ENCODE results near the gene GJB2. TPM values are rescaled to one million over a fixed set of nuclear protein-coding genes. Genes with fewer than 3 reads are reported as not detected.

Gene GJB2
- total RNA-seq = 6.4 TPM

- intact Hi-C loops (cut with DNase I) = loop anchor here (10.0 kb wide), 1 partner anchor 292 kb away; no protein-coding TSS in a partner anchor
- ATAC-seq (peak; percentile 29), DNase-seq (ENCODE audit: low spot score) (no peak)
Measured at GRCh38 chr13:20192836-20193161, at the start of gene GJB2. Gene GJB2, minus strand, starts transcription at chr13:20192938. Its CDS starts 3,357 bp downstream, at chr13:20189581.

- intact Hi-C loops (cut with DNase I) = no loop called here
- DNase-seq (ENCODE audit: low spot score) (no peak), ATAC-seq (no peak)
Measured at GRCh38 chr13:20241593-20241992, 48.9 kb upstream of the GJB2 start.

GRCh38 chr13:20239748-20240147, 47.0 kb upstream of the GJB2 start:
- intact Hi-C loops (cut with DNase I) = no loop called here
- ATAC-seq (no peak), DNase-seq (ENCODE audit: low spot score) (no peak)

- DNase-seq (ENCODE audit: low spot score) = no peak
- intact Hi-C loops (cut with DNase I) = no loop called here
- ATAC-seq = no peak
Measured at GRCh38 chr13:20232556-20233277, 40.0 kb upstream of the GJB2 start.

GRCh38 chr13:20231839-20232555, 39.3 kb upstream of the GJB2 start, which contains the start of gene GJB6:
Gene GJB6, minus strand, starts transcription at chr13:20232319. Its CDS starts 8,839 bp downstream, at chr13:20223480.
- no peak for ATAC-seq
- no peak for DNase-seq (ENCODE audit: low spot score)
- intact Hi-C loops (cut with DNase I) = no loop called here

- ATAC-seq (no peak), DNase-seq (ENCODE audit: low spot score) (no peak)
- intact Hi-C loops (cut with DNase I) = no loop called here
Measured at GRCh38 chr13:20230913-20231838, 38.4 kb upstream of the GJB2 start.

- intact Hi-C loops (cut with DNase I) = no loop called here
- no peak for DNase-seq (ENCODE audit: low spot score)
- peak; percentile 31 for ATAC-seq
Measured at GRCh38 chr13:20227730-20228129, 35.0 kb upstream of the GJB2 start.

- intact Hi-C loops (cut with DNase I) = no loop called here
- DNase-seq (ENCODE audit: low spot score) (no peak), ATAC-seq (peak; percentile 65)
Measured at GRCh38 chr13:20227288-20227687, 34.5 kb upstream of the GJB2 start.

- intact Hi-C loops (cut with DNase I) = no loop called here
- DNase-seq (ENCODE audit: low spot score) (no peak), ATAC-seq (no peak)
Measured at GRCh38 chr13:20222553-20222952, 29.8 kb upstream of the GJB2 start.

GRCh38 chr13:20221772-20222171, 29.0 kb upstream of the GJB2 start:
- DNase-seq (ENCODE audit: low spot score) (no peak), ATAC-seq (no peak)
- intact Hi-C loops (cut with DNase I) = no loop called here

- intact Hi-C loops (cut with DNase I) = no loop called here
- ATAC-seq (no peak), DNase-seq (ENCODE audit: low spot score) (no peak)
Measured at GRCh38 chr13:20219577-20219976, 26.8 kb upstream of the GJB2 start.

- intact Hi-C loops (cut with DNase I) = no loop called here
- DNase-seq (ENCODE audit: low spot score) (no peak), ATAC-seq (no peak)
Measured at GRCh38 chr13:20217168-20217567, 24.4 kb upstream of the GJB2 start.

- intact Hi-C loops (cut with DNase I) = no loop called here
- no peak for ATAC-seq
- no peak for DNase-seq (ENCODE audit: low spot score)
Measured at GRCh38 chr13:20209948-20210347, 17.2 kb upstream of the GJB2 start.

- intact Hi-C loops (cut with DNase I) = no loop called here
- ATAC-seq (no peak), DNase-seq (ENCODE audit: low spot score) (no peak)
Measured at GRCh38 chr13:20206698-20207235, 14.0 kb upstream of the GJB2 start.

GRCh38 chr13:20206065-20206697, 13.4 kb upstream of the GJB2 start:
- ATAC-seq (no peak), DNase-seq (ENCODE audit: low spot score) (no peak)
- intact Hi-C loops (cut with DNase I) = no loop called here

- no peak for DNase-seq (ENCODE audit: low spot score)
- intact Hi-C loops (cut with DNase I) = loop anchor here (10.0 kb wide), 1 partner anchor 286 kb away; no protein-coding TSS in a partner anchor
Measured at GRCh38 chr13:20198781-20199180, 6.0 kb upstream of the GJB2 start.

GRCh38 chr13:20197361-20197834, 4.7 kb upstream of the GJB2 start:
- intact Hi-C loops (cut with DNase I) = loop anchor here (10.0 kb wide), 1 partner anchor 287 kb away; no protein-coding TSS in a partner anchor
- DNase-seq (ENCODE audit: low spot score) (no peak), ATAC-seq (peak; percentile 65)

More at GRCh38 chr13:20198781-20199180, 6.0 kb upstream of the GJB2 start:
- no peak for ATAC-seq

GRCh38 chr13:20195801-20196200, 3.1 kb upstream of the GJB2 start:
- ATAC-seq (no peak), DNase-seq (ENCODE audit: low spot score) (no peak)
- intact Hi-C loops (cut with DNase I) = loop anchor here (10.0 kb wide), 1 partner anchor 289 kb away; no protein-coding TSS in a partner anchor
